Tibial nerve (tissue), 4 donors: ENCODE data around the gene SLC6A4.

ENCODE experiments used
- EP300 ChIP-seq, 2 donors: sonication (generic); formaldehyde crosslinking; IDR thresholded peaks; one replicate each; pipeline ENCODE4 v1.6.1; 2017; ENCODE audit warnings: antibody characterized with exemption in 2 of 2, mild to moderate bottlenecking in 1 of 2
- POLR2A ChIP-seq, 2 donors: fragments of 450-650 bp; IDR thresholded peaks; one replicate each; pipeline ENCODE4 v1.6.1; 2017; ENCODE audit warnings: antibody characterized with exemption in 2 of 2, mild to moderate bottlenecking in 2 of 2, moderate library complexity in 2 of 2
- TF ChIP-seq, protein P1 (sequence below), 5 experiments: fragments of 200-600 bp in 3 of 5; fragments of 450-650 bp in 2 of 5; sonication (generic) in 3 of 5; IDR thresholded peaks; one replicate each; pipeline ENCODE4 v1.5.1; 2016 to 2019; ENCODE audit warnings: antibody characterized with exemption in 5 of 5, mild to moderate bottlenecking in 3 of 5, moderate library complexity in 2 of 5

DNA sequence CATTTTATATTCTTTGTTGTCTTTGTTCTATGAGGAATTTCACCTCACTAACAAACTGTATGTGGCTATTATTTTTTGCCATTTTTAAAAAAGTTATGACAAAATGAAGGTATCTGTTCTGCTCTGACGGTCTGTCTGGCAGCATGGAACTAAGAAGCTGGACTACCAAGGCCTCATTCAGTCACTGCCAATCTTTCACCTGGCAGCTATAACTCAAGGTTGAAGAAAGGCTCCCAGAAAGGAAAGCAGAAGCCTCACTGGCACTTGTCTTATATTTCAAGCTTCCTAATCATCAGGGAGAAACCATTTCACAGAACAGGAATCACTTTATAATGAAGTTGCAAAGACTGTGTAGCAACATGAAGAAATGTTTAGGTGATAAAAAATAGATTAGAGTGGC is 18.7 kb upstream of the SLC6A4 start:
- TF ChIP-seq POLR2A (IDR thresholded peaks at IDR 0.05) (no peak), EP300 (IDR thresholded peaks at IDR 0.05) (no peak)
- TF ChIP-seq, protein P1, sequence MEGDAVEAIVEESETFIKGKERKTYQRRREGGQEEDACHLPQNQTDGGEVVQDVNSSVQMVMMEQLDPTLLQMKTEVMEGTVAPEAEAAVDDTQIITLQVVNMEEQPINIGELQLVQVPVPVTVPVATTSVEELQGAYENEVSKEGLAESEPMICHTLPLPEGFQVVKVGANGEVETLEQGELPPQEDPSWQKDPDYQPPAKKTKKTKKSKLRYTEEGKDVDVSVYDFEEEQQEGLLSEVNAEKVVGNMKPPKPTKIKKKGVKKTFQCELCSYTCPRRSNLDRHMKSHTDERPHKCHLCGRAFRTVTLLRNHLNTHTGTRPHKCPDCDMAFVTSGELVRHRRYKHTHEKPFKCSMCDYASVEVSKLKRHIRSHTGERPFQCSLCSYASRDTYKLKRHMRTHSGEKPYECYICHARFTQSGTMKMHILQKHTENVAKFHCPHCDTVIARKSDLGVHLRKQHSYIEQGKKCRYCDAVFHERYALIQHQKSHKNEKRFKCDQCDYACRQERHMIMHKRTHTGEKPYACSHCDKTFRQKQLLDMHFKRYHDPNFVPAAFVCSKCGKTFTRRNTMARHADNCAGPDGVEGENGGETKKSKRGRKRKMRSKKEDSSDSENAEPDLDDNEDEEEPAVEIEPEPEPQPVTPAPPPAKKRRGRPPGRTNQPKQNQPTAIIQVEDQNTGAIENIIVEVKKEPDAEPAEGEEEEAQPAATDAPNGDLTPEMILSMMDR (IDR thresholded peaks at IDR 0.05), result no peak
